Urinary bladder (tissue), 4 donors: ENCODE data around the gene RBMX. TPM values are rescaled to one million over a fixed set of nuclear protein-coding genes. Genes with fewer than 3 reads are reported as not detected.
"Not testable (repeated sequence)": the region's sequence is repeated elsewhere in the genome, so short reads cannot be mapped to it uniquely, and the experiment has no call there.

Source experiments
- DNase-seq: peaks from one replicate; pipeline ENCODE4 v3.0.0-alpha.2; 2015; ENCODE audit errors: extremely low spot score
- H3K27ac ChIP-seq: one replicate; pipeline ENCODE4 v1.5.1; 2013; ENCODE audit warnings: low read depth, mild to moderate bottlenecking, moderate library complexity
- H3K36me3 ChIP-seq: one replicate; pipeline ENCODE4 v1.6.1; 2013; ENCODE audit warnings: mild to moderate bottlenecking, moderate library complexity; ENCODE audit not compliant: insufficient read depth
- H3K4me1 ChIP-seq: one replicate; pipeline ENCODE4 v1.6.1; 2013; ENCODE audit warnings: mild to moderate bottlenecking, moderate library complexity; ENCODE audit not compliant: insufficient read depth
- H3K4me3 ChIP-seq: one replicate; pipeline ENCODE4 v1.5.1; 2013; ENCODE audit warnings: low read depth, low read length
- WGBS: extraction: QIAGEN DNeasy Blood & Tissue Kit; methylation state at CpG from one replicate; pipeline ENCODE4 v1.1.7; 2013; 5-methylcytosine and 5-hydroxymethylcytosine counted together
- polyA plus RNA-seq: library from polyadenylated mRNA; stranded (reverse); fragments of 200-250 nt; gene quantifications from one replicate; pipeline ENCODE4 v1.2.3, GENCODE V29; 2013
- total RNA-seq: library from RNA; depleted of rRNA; stranded (reverse); fragments of >200 nt; gene quantifications from one replicate; pipeline ENCODE4 v1.2.3, GENCODE V29; 2014
- donor health status: healthy with polysubstance abuse.
- donor health status: healthy.

Gene RBMX
- total and polyA plus RNA-seq, 2 donors = 124 to 234 TPM

DNA sequence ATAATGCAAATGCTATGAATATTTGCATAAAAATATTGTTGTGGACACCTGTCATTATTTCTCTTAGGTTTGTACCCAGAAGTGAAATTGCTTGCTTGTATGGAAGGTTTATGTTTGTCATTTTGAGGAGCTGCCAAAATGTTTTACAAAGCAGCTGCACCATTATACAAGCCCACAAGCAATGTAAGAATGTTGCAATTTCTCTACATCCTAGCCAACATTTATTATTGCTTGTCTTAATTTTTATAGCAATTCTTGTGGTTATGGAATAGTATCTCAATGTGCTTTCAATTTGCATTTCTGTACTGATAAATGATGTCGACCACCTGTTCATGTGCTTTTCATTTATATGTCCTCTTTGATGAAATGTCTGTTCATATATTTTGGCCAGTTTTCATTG is 18.7 kb upstream of the RBMX start:
- Histone ChIP-seq H3K36me3 (no peaks in the 10 kb centered on the region), H3K4me3 (no peak overlapping the region), H3K27ac (no peak overlapping the region), H3K4me1 (no peaks in the 10 kb centered on the region)
- 58% methylated on average over 1 of the region's 1 CpG for WGBS
- no peak for DNase-seq

DNA sequence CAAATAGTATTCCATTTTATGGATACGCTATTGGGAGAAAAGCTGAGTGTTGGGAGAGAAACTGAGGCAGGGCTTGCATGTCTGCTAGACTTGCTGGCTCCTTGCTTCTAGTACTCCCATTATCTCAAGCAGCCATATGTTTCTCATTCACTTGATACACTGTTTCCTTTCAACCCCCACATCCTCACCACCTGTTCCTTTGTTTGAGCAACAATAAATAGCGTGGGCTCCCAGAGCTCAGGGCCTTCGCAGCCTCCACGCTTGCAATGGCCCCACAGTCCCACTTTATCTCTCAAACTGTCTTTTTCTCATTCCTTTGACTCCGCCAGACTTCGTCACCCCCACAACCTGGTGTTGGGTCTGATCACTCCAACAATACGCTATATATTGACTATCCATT is 18.2 kb upstream of the RBMX start:
- WGBS = 74% methylated on average over 7 of the region's 7 CpGs
- not testable (repeated sequence) for H3K4me3 ChIP-seq, DNase-seq, H3K4me1 ChIP-seq, H3K36me3 ChIP-seq, H3K27ac ChIP-seq

DNA sequence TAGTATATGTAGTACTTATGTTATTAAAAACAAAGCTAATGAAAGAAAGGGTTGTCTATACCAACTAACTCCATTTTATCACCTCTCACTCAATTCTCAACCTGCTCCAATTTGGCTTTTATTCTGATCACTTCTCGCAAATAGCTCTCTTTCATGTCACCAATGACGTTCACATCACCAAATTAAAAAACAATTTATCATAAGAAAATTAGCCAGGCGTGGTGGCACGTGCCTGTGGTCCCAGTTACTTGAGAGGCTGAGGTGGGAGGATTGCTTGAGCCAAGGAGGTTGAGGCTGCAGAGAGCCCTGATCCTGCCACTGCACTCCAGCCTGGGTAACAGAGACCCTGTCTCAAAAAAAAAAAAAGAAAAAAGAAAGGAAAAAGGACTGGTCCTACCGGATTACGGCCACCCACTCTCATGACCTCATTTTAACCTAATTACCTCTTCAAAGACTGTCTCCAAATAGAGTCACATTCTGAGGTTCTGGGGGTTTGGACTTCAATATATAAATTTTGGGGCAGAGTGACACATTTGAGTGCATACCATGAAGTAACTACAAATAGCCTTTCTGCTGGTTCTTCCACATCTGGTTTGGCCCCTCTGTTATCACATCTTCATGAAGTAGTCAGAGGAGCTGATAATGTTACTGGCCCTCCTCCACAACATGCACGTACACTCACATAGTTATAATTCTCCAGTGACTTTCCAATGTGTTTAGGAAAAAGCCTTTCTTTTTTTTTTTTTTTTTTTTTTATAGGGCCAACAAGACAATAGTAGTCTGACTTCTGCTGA is 15.8 kb upstream of the RBMX start:
- DNase-seq = no peak
- Histone ChIP-seq H3K4me3 (no peak overlapping the region), H3K27ac (no peak overlapping the region), H3K4me1 (no peaks in the 10 kb centered on the region), H3K36me3 (no peaks in the 10 kb centered on the region)
- 68% methylated on average over 7 of the region's 7 CpGs for whole genome bisulfite sequencing

DNA sequence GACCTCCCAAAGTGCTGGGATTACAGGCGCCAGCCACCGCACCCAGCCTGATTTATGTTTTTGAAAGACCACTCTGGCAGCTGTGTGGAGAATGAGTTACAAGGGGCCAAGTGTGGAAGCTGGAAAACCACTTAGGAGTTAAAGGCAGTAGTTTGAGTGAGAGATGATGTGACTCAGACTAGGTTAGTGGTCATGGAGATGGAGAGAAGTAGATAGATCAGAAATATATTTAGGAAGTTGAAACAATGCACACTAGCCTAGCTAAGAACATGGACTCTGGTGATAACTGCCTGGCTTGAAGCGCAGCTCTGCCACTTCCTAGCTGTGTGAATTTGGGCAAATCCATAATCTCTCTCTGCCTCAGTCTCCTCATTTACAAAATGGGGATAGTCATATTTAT is 11.9 kb upstream of the RBMX start:
- Histone ChIP-seq H3K4me1 (no peaks in the 10 kb centered on the region), H3K4me3 (no peak overlapping the region), H3K36me3 (no peaks in the 10 kb centered on the region), H3K27ac (no peak overlapping the region)
- WGBS = 86% methylated on average over 3 of the region's 3 CpGs
- DNase-seq = no peak

DNA sequence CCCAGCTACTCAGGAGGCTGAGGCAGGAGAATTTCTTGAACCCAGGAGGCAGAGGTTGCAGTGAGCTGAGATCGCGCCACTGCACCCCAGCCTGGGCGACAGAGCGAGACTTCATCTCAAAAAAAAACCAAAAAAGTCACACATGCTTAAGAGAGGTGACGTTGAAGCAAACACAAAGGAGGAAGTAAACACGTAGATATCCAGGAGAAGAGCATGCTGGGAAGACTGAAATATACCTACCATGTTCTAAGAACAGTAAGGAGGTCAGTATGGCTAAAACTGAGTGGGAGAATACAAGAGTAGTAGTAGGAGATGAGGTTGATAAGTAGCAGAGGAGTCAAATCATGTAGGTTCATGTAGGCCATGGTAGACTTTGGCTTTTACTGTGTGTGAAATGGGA is 10.1 kb upstream of the RBMX start:
- not testable (repeated sequence) for H3K27ac ChIP-seq, H3K4me1 ChIP-seq, H3K4me3 ChIP-seq, DNase-seq, H3K36me3 ChIP-seq
- WGBS = 89% methylated on average over 6 of the region's 6 CpGs

- no peak for DNase-seq
- Histone ChIP-seq H3K4me3 (no peak overlapping the region), H3K27ac (no peak overlapping the region), H3K4me1 (no peaks in the 10 kb centered on the region), H3K36me3 (no peaks in the 10 kb centered on the region)
- WGBS = 95% methylated on average over 7 of the region's 7 CpGs
These were observed 8.7 kb upstream of the RBMX start for GRCh38 chrX:136889269-136889668.

- H3K4me1 ChIP-seq = no peaks in the 10 kb centered on the region
- peak overlapping the region; percentile 84 for H3K27ac ChIP-seq
- under 1% methylated on average over 32 of the region's 32 CpGs for WGBS
- peak overlapping the region; percentile 64 for H3K4me3 ChIP-seq
- no peak for DNase-seq
- no peaks in the 10 kb centered on the region for H3K36me3 ChIP-seq
These were observed 498 bp downstream of the RBMX start for GRCh38 chrX:136880003-136880451.

DNA sequence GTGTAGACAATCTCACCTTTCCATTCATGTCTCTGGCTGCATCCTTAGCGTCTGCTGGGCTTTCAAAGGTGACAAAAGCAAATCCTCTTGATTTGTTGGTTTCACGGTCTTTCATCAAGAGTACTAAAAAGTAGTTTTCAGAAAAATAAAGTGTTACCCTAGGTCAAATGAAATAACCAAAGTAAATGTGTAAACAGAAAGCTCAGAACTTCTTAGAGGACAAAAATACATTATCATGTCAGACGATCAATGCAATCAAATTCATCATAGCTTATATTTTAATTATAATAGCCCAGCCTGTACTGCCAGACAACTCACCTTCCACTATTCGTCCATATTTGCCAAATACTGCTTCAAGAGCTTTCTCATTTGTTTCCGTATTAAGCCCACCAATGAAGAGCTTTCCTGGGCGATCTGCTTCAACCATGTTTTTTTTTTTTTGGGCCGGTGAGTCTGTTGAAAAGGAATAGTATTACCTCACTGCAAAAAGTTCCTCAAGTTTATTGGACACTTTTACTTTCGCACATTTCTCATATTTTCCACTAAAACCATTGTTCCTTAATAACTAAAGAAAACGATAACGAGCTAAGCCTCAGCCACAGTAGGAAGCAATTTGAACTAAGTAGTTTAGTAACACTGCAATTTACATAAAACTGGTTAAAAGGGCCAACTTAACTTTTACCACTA is 1.4 kb downstream of the RBMX start:
- Histone ChIP-seq H3K36me3 (peaks cover 3% of the 10 kb centered on the region), H3K4me3 (peak overlapping the region; percentile 64), H3K4me1 (no peaks in the 10 kb centered on the region), H3K27ac (peak overlapping the region; percentile 84)
- WGBS = 5% methylated on average over 10 of the region's 10 CpGs
- no peak for DNase-seq

- WGBS = 29% methylated on average over 10 of the region's 11 CpGs
- Histone ChIP-seq H3K4me3 (peak overlapping the region; percentile 22), H3K36me3 (peaks cover 3% of the 10 kb centered on the region), H3K27ac (no peak overlapping the region), H3K4me1 (no peaks in the 10 kb centered on the region)
- DNase-seq = no peak
These were observed 2.1 kb downstream of the RBMX start for GRCh38 chrX:136878423-136878822.

GRCh38 chrX:136874114-136874513 is 6.4 kb downstream of the RBMX start:
- 80% methylated on average over 15 of the region's 15 CpGs for WGBS
- not testable (repeated sequence) for H3K36me3 ChIP-seq, H3K4me3 ChIP-seq, H3K27ac ChIP-seq, H3K4me1 ChIP-seq, DNase-seq

DNA sequence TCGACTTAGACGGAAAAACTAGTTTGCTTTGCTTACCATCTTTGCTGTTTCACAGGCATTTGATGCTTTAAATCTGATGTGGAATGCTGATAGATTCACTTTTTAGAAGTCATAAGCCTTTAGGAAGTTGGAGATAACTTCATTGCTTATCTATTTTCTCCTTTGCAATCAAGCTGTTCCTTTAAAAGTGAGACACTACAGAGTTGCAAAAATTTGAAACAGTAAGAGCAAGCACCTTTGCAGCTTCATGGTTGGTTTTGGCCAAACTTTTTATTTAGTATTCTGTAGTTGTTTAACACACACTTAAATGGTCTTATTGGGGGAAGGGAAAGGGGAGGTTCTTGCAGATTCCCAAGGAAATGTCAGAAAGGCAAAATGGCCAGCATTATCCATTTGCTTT is 7.3 kb downstream of the RBMX start:
- not testable (repeated sequence) for DNase-seq, H3K27ac ChIP-seq, H3K4me1 ChIP-seq, H3K4me3 ChIP-seq, H3K36me3 ChIP-seq
- WGBS = 75% methylated on average over 2 of the region's 2 CpGs

GRCh38 chrX:136872091-136872700 is 8.3 kb downstream of the RBMX start:
- no peaks in the 10 kb centered on the region for H3K4me1 ChIP-seq
- H3K36me3 ChIP-seq = peaks cover 3% of the 10 kb centered on the region
- H3K27ac ChIP-seq = no peak overlapping the region
- H3K4me3 ChIP-seq = no peak overlapping the region
- DNase-seq = no peak
- 84% methylated on average over 5 of the region's 5 CpGs for WGBS

- DNase-seq = no peak
- no peak overlapping the region for H3K27ac ChIP-seq
- no peaks in the 10 kb centered on the region for H3K4me1 ChIP-seq
- H3K4me3 ChIP-seq = no peak overlapping the region
- WGBS = 84% methylated on average over 1 of the region's 1 CpG
- peaks cover 3% of the 10 kb centered on the region for H3K36me3 ChIP-seq
These were observed 10.5 kb downstream of the RBMX start for GRCh38 chrX:136870064-136870463.
